Measurements from ENCODE around the gene BBOX1.

DNA sequence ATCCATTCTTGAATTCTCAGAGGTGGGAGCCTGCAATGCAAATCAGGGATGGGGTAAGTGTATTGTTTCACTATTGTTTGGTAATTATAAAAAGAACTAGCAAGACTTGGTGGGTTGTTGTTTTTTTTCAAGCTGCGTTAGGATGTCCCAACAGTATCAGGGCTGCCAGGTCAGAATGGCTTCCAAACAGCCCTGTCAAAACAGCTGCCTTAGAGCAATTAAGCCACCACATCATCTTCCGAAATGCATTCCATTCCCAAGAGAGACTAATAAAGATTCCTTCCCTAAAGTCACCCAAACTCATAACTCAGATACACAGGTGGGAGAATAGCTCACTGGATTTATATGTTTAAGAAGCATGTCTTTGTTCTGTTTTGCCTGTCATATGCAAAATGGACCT, 23.5 kb downstream of the BBOX1 start:
- TF ChIP-seq YY1 (IDR thresholded peaks at IDR 0.05; ENCODE audit: insufficient read depth, insufficient read length) (no peak), ZNF274 (IDR thresholded peaks at IDR 0.05; ENCODE audit: low read depth, low read length) (no peak)

Data from NT2/D1 (cell line).